IPS-NIHi7 (cell line): ENCODE measurements around the gene CALML3.

Experiments used
- DNase-seq: peaks from one replicate; pipeline ENCODE4 v3.0.0; 2012; ENCODE audit warnings: mixed read lengths; ENCODE audit errors: extremely low spot score

Gene CALML3

GRCh38 chr10:5525561-5526341, 990 bp downstream of the CALML3 start:
- DNase-seq = no peak

GRCh38 chr10:5526691-5527331, 2.0 kb downstream of the CALML3 start:
- DNase-seq = no peak

- DNase-seq = no peak
Observed at GRCh38 chr10:5527332-5528200, 2.8 kb downstream of the CALML3 start.

- DNase-seq = no peak
Observed at GRCh38 chr10:5528989-5529701, 4.4 kb downstream of the CALML3 start.

- no peak for DNase-seq
Observed at GRCh38 chr10:5529702-5530411, 5.1 kb downstream of the CALML3 start.

- DNase-seq = no peak
Observed at GRCh38 chr10:5530412-5530806, 5.6 kb downstream of the CALML3 start.

GRCh38 chr10:5530846-5531557, 6.2 kb downstream of the CALML3 start:
- DNase-seq = no peak

- no peak for DNase-seq
Observed at GRCh38 chr10:5531558-5532306, 7.0 kb downstream of the CALML3 start.

- no peak for DNase-seq
Observed at GRCh38 chr10:5532307-5532605, 7.5 kb downstream of the CALML3 start.

- no peak for DNase-seq
Observed at GRCh38 chr10:5532618-5533097, 7.9 kb downstream of the CALML3 start.

GRCh38 chr10:5533098-5533731, 8.5 kb downstream of the CALML3 start:
- DNase-seq = no peak

GRCh38 chr10:5534051-5534821, 9.5 kb downstream of the CALML3 start:
- no peak for DNase-seq

- DNase-seq = no peak
Observed at GRCh38 chr10:5534880-5535856, 10.4 kb downstream of the CALML3 start.

GRCh38 chr10:5536486-5537081, 11.8 kb downstream of the CALML3 start:
- no peak for DNase-seq

- DNase-seq = no peak
Observed at GRCh38 chr10:5537684-5538083, 12.9 kb downstream of the CALML3 start.

GRCh38 chr10:5538446-5538845, 13.7 kb downstream of the CALML3 start:
- no peak for DNase-seq
